22Rv1 (cell line): ENCODE measurements around the gene SPN.

Experiments used
- H3K27ac ChIP-seq: fragments of 450-650 bp; 2 replicates; pipeline ENCODE4 v1.5.1; 2017
- ZFX ChIP-seq: fragments of 450-650 bp; IDR thresholded peaks from 2 replicates; pipeline ENCODE4 v1.6.1; 2017; ENCODE audit warnings: antibody characterized with exemption, borderline replicate concordance
- TF ChIP-seq, protein P1 (sequence below): fragments of 450-650 bp; IDR thresholded peaks from 2 replicates; pipeline ENCODE4 v1.5.1; 2017; ENCODE audit warnings: mild to moderate bottlenecking

Gene SPN

DNA sequence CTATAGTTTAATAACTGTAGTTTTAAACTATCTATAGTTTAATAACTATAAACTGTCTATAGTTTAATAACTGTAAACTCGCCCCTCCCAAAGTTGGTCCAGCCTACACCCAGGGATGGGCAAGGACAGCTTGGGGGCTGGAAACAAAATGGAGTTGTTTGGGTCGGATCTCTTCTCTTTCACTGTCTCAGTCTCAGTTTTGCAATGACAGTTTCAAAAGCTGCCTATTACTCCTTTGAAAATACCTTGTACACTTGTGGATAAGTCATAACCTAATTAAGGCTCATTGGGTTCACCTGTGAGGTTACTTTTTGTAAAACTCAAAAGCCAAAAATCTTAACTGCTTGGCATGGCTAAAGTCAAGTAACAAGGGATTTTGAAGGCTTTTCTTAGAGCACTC lies 51.3 kb downstream of the SPN start:
- TF ChIP-seq ZFX, result no peak
- TF ChIP-seq, protein P1, sequence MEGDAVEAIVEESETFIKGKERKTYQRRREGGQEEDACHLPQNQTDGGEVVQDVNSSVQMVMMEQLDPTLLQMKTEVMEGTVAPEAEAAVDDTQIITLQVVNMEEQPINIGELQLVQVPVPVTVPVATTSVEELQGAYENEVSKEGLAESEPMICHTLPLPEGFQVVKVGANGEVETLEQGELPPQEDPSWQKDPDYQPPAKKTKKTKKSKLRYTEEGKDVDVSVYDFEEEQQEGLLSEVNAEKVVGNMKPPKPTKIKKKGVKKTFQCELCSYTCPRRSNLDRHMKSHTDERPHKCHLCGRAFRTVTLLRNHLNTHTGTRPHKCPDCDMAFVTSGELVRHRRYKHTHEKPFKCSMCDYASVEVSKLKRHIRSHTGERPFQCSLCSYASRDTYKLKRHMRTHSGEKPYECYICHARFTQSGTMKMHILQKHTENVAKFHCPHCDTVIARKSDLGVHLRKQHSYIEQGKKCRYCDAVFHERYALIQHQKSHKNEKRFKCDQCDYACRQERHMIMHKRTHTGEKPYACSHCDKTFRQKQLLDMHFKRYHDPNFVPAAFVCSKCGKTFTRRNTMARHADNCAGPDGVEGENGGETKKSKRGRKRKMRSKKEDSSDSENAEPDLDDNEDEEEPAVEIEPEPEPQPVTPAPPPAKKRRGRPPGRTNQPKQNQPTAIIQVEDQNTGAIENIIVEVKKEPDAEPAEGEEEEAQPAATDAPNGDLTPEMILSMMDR, result no peak
- H3K27ac ChIP-seq, result no peak overlapping the region

GRCh38 chr16:29714972-29715371 lies 51.9 kb downstream of the SPN start:
- H3K27ac ChIP-seq, result no peak overlapping the region
- TF ChIP-seq ZFX, result no peak
- TF ChIP-seq, protein P1, result no peak

DNA sequence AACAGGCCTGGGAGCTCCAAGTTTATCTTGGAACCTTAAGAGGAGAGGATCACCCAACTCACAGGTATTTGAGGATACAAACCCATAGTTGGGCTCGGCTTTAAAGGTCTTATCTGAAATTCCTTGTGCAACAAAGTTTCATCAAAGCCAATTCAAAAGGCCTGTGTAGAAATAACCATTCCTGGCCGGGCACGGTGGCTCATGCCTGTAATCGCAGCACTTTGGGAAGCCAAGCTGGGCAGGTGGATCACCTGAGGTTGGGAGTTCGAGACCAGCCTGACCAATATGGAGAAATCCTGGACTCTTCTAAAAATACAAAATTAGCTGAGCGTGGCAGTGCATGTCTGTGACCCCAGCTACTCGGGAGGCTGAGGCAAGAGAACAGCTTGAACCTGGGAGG lies 54.1 kb downstream of the SPN start:
- TF ChIP-seq ZFX, result no peak
- TF ChIP-seq, protein P1, result no peak
- H3K27ac ChIP-seq, result no peak overlapping the region

GRCh38 chr16:29719063-29719462 lies 56.0 kb downstream of the SPN start:
- TF ChIP-seq ZFX, result no peak
- no peak overlapping the region for H3K27ac ChIP-seq
